Osteoblast (primary cell): ENCODE measurements around the gene HECTD2. TPM values are rescaled to one million over a fixed set of nuclear protein-coding genes. Genes with fewer than 3 reads are reported as not detected.
"Not testable (repeated sequence)": the region's sequence is repeated elsewhere in the genome, so short reads cannot be mapped to it uniquely, and the experiment has no call there.

Source experiments
- DNase-seq: peaks from one replicate; pipeline ENCODE4 v3.0.0; 2011; ENCODE audit warnings: low spot score, mixed read lengths; ENCODE audit not compliant: insufficient read length; ENCODE audit errors: missing footprints
- H2AFZ ChIP-seq: 2 replicates; pipeline ENCODE4 v1.6.0; 2011; ENCODE audit warnings: mild to moderate bottlenecking, low read length
- H3K27ac ChIP-seq: 2 replicates; pipeline ENCODE4 v1.5.1; 2011; ENCODE audit warnings: mild to moderate bottlenecking, low read depth, low read length, moderate library complexity
- H3K27me3 ChIP-seq: 2 replicates; pipeline ENCODE4 v1.6.0; 2012; ENCODE audit warnings: mild to moderate bottlenecking, control low read depth, inconsistent platforms, low read length, moderate library complexity; ENCODE audit not compliant: insufficient read depth
- H3K36me3 ChIP-seq: 2 replicates; pipeline ENCODE4 v1.5.1; 2011; ENCODE audit warnings: mild to moderate bottlenecking, low read length, control low read depth, moderate library complexity; ENCODE audit not compliant: insufficient read depth
- H3K4me1 ChIP-seq: 2 replicates; pipeline ENCODE4 v1.5.1; 2011; ENCODE audit warnings: mild to moderate bottlenecking, low read length, control low read depth, moderate library complexity; ENCODE audit not compliant: insufficient read depth
- H3K4me2 ChIP-seq: 2 replicates; pipeline ENCODE4 v1.6.0; 2011; ENCODE audit warnings: mild to moderate bottlenecking, low read length; ENCODE audit not compliant: insufficient read depth
- H3K4me3 ChIP-seq: fragments of 200-600 bp; sonication (generic); 3 replicates; pipeline ENCODE4 v1.5.1; 2012; ENCODE audit warnings: mild to moderate bottlenecking, low read length, inconsistent platforms; ENCODE audit not compliant: insufficient read depth
- H3K79me2 ChIP-seq: 2 replicates; pipeline ENCODE4 v1.6.0; 2012; ENCODE audit warnings: mild to moderate bottlenecking, low read length, control low read depth, inconsistent platforms; ENCODE audit not compliant: insufficient read depth
- H3K9me3 ChIP-seq: 2 replicates; pipeline ENCODE4 v1.5.1; 2011; ENCODE audit warnings: low read depth, low read length, control low read depth
- H4K20me1 ChIP-seq: 2 replicates; pipeline ENCODE4 v1.6.0; 2012; ENCODE audit warnings: mild to moderate bottlenecking, low read length, control low read depth; ENCODE audit not compliant: insufficient read depth
- CTCF ChIP-seq: IDR thresholded peaks from 2 replicates; pipeline ENCODE4 v1.5.1; 2011; ENCODE audit warnings: mild to moderate bottlenecking, low read depth, low read length, moderate library complexity; ENCODE audit errors: extremely low read depth
- total RNA-seq: library from RNA; depleted of rRNA; stranded (reverse); fragments of >200 nt; gene quantifications from 2 replicates; pipeline ENCODE4 v1.2.3, GENCODE V29; 2012

Gene HECTD2
- total RNA-seq, 1 donor, result 15.9 TPM

GRCh38 chr10:91433620-91434019 lies 23.5 kb downstream of the HECTD2 start:
- Histone ChIP-seq H4K20me1 (no peaks in the 10 kb centered on the region), H3K4me3 (no peak overlapping the region), H3K79me2 (peaks cover 9% of the 10 kb centered on the region), H3K27ac (no peak overlapping the region), H3K36me3 (peaks cover 9% of the 10 kb centered on the region), H2AFZ (no peak overlapping the region), H3K4me1 (peaks cover 10% of the 10 kb centered on the region), H3K9me3 (no peaks in the 10 kb centered on the region), H3K27me3 (no peaks in the 10 kb centered on the region), H3K4me2 (no peak overlapping the region)
- DNase-seq, result no peak
- no peak for TF ChIP-seq CTCF

- no peak for DNase-seq
- Histone ChIP-seq H3K36me3 (peaks cover 9% of the 10 kb centered on the region), H3K4me3 (no peak overlapping the region), H3K9me3 (no peaks in the 10 kb centered on the region), H3K4me1 (peaks cover 10% of the 10 kb centered on the region), H3K27ac (peak overlapping the region; percentile 61), H4K20me1 (no peaks in the 10 kb centered on the region), H3K4me2 (no peak overlapping the region), H2AFZ (no peak overlapping the region), H3K79me2 (peaks cover 9% of the 10 kb centered on the region), H3K27me3 (no peaks in the 10 kb centered on the region)
- TF ChIP-seq CTCF, result no peak
These were observed 23.9 kb downstream of the HECTD2 start for GRCh38 chr10:91434041-91434440.

- H3K4me2 ChIP-seq, result no peak overlapping the region
- H3K4me3 ChIP-seq, result no peak overlapping the region
- no peak for DNase-seq
- peaks cover 10% of the 10 kb centered on the region for H3K4me1 ChIP-seq
- no peaks in the 10 kb centered on the region for H3K27me3 ChIP-seq
- H4K20me1 ChIP-seq, result no peaks in the 10 kb centered on the region
- no peak overlapping the region for H3K27ac ChIP-seq
- H2AFZ ChIP-seq, result no peak overlapping the region
- peaks cover 11% of the 10 kb centered on the region for H3K79me2 ChIP-seq
- H3K36me3 ChIP-seq, result peaks cover 9% of the 10 kb centered on the region
- no peaks in the 10 kb centered on the region for H3K9me3 ChIP-seq
- TF ChIP-seq CTCF, result no peak
These were observed 25.1 kb downstream of the HECTD2 start for GRCh38 chr10:91435241-91435640.

- not testable (repeated sequence) for H3K4me1 ChIP-seq, H2AFZ ChIP-seq, H3K4me3 ChIP-seq, H3K9me3 ChIP-seq, H3K27ac ChIP-seq, H4K20me1 ChIP-seq, H3K4me2 ChIP-seq, DNase-seq, H3K27me3 ChIP-seq, H3K36me3 ChIP-seq
- H3K79me2 ChIP-seq, result peaks cover 11% of the 10 kb centered on the region
These were observed 28.1 kb downstream of the HECTD2 start for GRCh38 chr10:91438228-91438627.
